SIG-M5 (cell line): Measurements from ENCODE around the gene USP28.
"Not testable (repeated sequence)": the region's sequence is repeated elsewhere in the genome, so short reads cannot be mapped to it uniquely, and the experiment has no call there.

Source experiments
- DNase-seq: peaks from one replicate; lab custom pipeline; 2025; lab: John Stamatoyannopoulos, UW

The USP28 gene

DNA sequence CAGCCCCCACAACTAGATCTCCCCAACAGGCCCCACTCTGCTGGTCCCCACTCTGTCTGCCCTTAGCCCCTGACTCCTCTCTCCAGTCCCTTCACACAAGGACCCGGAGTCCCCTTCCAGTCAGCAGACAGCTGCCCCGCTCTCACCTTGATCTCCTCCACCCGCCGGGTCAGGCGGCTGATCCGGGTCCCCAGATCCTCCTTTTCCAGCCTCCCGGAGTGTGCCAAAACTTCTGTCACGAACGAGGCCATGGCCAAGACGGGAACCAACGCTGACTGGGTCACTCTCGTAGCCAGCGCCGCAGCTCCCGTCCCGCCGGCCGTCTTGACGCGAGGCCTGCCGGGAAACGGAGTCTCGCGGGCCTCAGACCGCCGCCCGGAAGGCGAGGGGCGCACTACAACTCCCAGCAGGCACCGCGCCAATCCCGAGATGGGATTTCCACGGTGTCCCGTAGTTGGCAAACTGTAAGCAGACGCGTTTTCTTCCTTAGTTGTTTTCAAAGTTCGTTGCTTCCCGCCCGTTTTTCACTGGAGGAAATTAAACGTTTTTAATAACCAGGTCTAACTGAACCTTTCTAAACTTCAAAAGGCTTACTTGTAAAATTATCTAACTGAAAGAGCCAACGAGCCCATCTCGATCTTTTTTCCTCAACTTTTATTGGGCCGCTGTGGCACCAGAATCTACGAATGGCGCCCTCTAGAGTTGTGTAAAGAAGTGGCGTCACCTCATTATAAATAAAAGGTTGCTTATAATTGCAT is 101.8 kb downstream of the USP28 start, which contains the start of gene ZW10:
TSS of gene ZW10 (minus strand) at position 277 of the 758 bp plus-strand sequence. CDS start at position 251, 26 bp downstream.
- DNase-seq = peak; percentile 67

DNA sequence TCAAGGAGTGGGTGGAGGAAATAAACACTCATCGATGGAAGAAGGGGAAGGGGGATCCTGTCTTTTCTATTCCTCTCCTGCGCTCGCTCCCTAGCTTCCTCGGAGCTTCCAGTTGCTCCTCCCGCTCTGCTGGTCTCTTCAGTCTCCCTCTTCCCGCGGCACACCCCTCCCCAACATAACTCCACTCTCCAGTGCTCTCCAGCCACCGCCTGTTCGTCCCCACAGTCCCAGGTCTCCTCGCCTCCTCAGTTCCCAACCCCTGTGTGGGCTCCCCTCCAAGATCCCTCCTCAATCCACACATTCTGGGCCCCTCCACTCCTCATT is 102.3 kb downstream of the USP28 start:
- no peak for DNase-seq

DNA sequence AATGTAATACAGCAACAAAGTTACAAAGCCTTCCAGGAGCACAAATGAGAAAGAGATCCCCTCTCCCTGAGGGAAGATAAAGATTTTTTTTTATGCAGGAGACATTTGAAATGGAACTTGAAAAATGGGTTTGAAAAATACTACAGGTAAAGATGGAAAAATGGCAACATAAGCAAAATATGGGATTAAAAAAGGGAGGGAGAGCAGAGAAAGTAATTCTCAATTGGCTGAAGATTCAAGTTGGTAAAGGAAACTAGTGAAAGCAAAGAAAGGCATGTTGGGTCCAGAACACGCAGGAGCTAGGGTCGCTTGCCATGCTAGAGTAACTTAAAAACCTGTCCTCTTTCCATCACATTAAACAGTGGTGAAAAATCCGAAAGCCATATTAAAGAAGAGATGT is 103.4 kb downstream of the USP28 start:
- DNase-seq = no peak

DNA sequence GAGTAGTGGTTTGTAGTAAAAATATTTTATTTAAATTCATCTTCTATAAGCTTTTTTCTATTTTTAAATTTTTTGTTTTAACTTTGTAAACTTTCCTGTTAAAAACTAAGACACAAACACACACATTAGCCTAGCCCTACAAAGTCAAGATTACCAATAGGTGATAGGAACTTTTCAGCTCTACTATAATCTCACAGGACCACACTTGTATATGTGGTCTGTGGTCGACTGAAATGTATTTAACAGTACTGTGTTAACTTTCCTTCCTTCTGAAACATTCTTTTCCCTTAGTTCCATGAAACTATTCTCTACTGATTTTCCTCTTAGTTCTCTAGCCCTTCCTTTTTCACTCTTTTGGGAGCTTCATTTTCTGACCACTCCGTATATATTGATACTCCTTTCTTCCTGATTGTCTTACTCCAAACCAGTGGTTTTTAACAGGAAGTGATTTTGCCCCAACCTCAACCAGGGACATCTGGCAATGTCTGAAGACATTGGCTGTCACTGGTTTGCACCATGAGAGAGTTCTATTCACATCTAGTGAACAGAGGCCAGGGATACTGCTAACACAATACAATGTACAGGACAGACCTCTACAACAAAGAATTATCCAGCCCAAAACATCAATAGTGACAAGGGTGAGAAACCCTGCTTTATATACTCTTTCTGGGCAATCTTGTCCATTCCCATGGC is 110.7 kb downstream of the USP28 start:
- no peak for DNase-seq

DNA sequence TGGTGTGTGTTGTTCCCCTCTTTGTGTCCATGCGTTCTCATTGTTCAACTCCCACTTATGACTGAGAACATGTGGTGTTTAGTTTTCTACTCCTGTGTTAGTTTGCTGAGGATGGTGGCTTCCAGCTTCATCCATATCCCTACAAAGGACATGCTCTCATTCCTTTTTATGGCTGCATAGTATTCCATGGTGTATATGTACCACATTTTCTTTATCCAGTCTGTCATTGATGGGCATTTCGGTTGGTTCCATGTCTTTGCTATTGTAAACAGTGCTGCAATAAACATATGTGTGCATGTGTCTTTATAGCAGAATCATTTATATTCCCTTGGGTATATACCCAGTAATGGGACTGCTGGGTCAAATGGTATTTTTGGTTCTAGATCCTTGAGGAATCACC is 112.3 kb downstream of the USP28 start:
- DNase-seq = not testable (repeated sequence)

DNA sequence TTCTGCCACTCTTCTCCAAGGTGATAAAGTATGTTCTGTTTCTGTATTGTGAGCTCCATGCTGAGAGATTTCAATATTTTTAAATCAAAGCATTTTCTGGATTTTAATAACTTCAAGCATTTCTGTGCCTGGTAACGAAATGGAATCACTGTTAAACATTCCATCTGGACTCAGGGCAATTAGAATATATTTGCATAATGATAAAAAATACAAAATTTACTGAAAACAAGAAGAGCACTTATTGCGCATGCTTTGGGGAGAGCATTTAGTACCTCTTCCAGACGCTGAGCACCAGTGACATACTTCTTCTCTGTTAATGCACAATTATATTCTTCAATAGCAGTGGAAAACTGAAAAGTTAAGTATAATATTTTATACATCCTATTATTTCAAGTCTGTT is 115.1 kb downstream of the USP28 start:
- no peak for DNase-seq

DNA sequence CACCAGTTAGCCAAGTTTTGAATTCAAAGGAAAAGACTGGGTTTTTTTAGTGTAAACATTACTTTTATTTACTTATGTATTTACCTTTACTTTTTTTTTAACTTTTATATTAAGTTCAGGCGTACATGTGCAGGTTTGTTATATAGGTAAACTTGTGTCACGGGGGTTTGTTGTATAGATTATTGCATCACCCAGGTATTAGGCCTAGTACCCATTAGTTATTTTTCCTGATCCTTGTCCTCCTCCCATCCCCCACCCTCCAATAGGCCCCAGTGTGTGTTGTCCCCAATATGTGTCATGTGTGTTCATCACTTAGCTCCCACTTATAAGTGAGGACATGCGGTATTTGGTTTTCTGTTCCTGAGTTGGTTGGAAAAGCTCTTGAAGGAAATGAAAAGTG is 122.4 kb downstream of the USP28 start:
- DNase-seq = no peak
